Activated naive CD8-positive, alpha-beta T cell treated with anti-CD3 and anti-CD28 coated beads for 36 hours (primary cell): ENCODE data around the gene SPINT1. TPM values are rescaled to one million over a fixed set of nuclear protein-coding genes. Genes with fewer than 3 reads are reported as not detected.

ENCODE experiments used
- DNase-seq: peaks from one replicate; pipeline ENCODE4 v3.0.0; 2021
- H3K27ac Mint-ChIP-seq: one replicate; pipeline ENCODE4 v1.8.0; 2022; ENCODE audit warnings: mild to moderate bottlenecking, moderate library complexity, mixed read lengths
- H3K27me3 Mint-ChIP-seq: one replicate; pipeline ENCODE4 v1.8.0; 2022; ENCODE audit warnings: mild to moderate bottlenecking, mixed read lengths
- H3K36me3 Mint-ChIP-seq: one replicate; pipeline ENCODE4 v1.8.0; 2021; ENCODE audit warnings: mild to moderate bottlenecking, mixed read lengths
- H3K4me1 Mint-ChIP-seq: one replicate; pipeline ENCODE4 v1.8.0; 2021; ENCODE audit warnings: mixed read lengths
- H3K4me3 Mint-ChIP-seq: one replicate; pipeline ENCODE4 v1.8.0; 2022; ENCODE audit warnings: mild to moderate bottlenecking, moderate library complexity, mixed read lengths
- H3K9me3 Mint-ChIP-seq: one replicate; pipeline ENCODE4 v1.8.0; 2022; ENCODE audit warnings: mixed read lengths
- total RNA-seq, 2 experiments: library from RNA; stranded (reverse); gene quantifications; one replicate each; pipeline ENCODE4 v1.2.3, GENCODE V29; 2021

The SPINT1 gene
- total RNA-seq, 2 experiments from 2014 or later = 3.4 to 3.5 TPM

GRCh38 chr15:40891810-40892446, 48.1 kb downstream of the SPINT1 start:
- H3K9me3 Mint-ChIP-seq = no peaks in the 10 kb centered on the region
- H3K4me1 Mint-ChIP-seq = peaks cover 28% of the 10 kb centered on the region
- peaks cover 6% of the 10 kb centered on the region for H3K36me3 Mint-ChIP-seq
- H3K4me3 Mint-ChIP-seq = no peak overlapping the region
- no peak overlapping the region for H3K27ac Mint-ChIP-seq
- no peak for DNase-seq
- H3K27me3 Mint-ChIP-seq = no peaks in the 10 kb centered on the region

- no peak for DNase-seq
- no peaks in the 10 kb centered on the region for H3K9me3 Mint-ChIP-seq
- H3K36me3 Mint-ChIP-seq = peaks cover 6% of the 10 kb centered on the region
- no peaks in the 10 kb centered on the region for H3K27me3 Mint-ChIP-seq
- H3K4me1 Mint-ChIP-seq = peaks cover 28% of the 10 kb centered on the region
- H3K27ac Mint-ChIP-seq = no peak overlapping the region
- H3K4me3 Mint-ChIP-seq = no peak overlapping the region
Measured at GRCh38 chr15:40892447-40893012, 48.7 kb downstream of the SPINT1 start.

- no peaks in the 10 kb centered on the region for H3K9me3 Mint-ChIP-seq
- DNase-seq = no peak
- H3K27ac Mint-ChIP-seq = no peak overlapping the region
Measured at GRCh38 chr15:40893019-40893670, 49.3 kb downstream of the SPINT1 start.

GRCh38 chr15:40893733-40894680, 50.2 kb downstream of the SPINT1 start, which contains the start of gene VPS18:
Gene VPS18, plus strand, starts transcription at chr15:40894450. Its CDS starts 319 bp downstream, at chr15:40894769.
- no peaks in the 10 kb centered on the region for H3K27me3 Mint-ChIP-seq

More at GRCh38 chr15:40893019-40893670, 49.3 kb downstream of the SPINT1 start:
- Mint-ChIP-seq H3K36me3 (peaks cover 6% of the 10 kb centered on the region), H3K27me3 (no peaks in the 10 kb centered on the region), H3K4me3 (no peak overlapping the region), H3K4me1 (peaks cover 32% of the 10 kb centered on the region)

GRCh38 chr15:40894681-40895448, 51.0 kb downstream of the SPINT1 start:
- H3K27me3 Mint-ChIP-seq = no peaks in the 10 kb centered on the region

More at GRCh38 chr15:40893733-40894680, 50.2 kb downstream of the SPINT1 start, which contains the start of gene VPS18:
- Mint-ChIP-seq H3K27ac (peak within 1 kb of the TSS; percentile 92), H3K4me1 (peaks cover 32% of the 10 kb centered on the region), H3K4me3 (peak within 1 kb of the TSS; percentile 99), H3K9me3 (no peaks in the 10 kb centered on the region), H3K36me3 (peaks cover 6% of the 10 kb centered on the region)
- DNase-seq = peak; percentile 99

GRCh38 chr15:40899536-40900207, 55.8 kb downstream of the SPINT1 start:
- H3K27me3 Mint-ChIP-seq = no peaks in the 10 kb centered on the region
- H3K4me1 Mint-ChIP-seq = peaks cover 34% of the 10 kb centered on the region
- H3K4me3 Mint-ChIP-seq = no peak overlapping the region
- H3K9me3 Mint-ChIP-seq = no peaks in the 10 kb centered on the region
- DNase-seq = no peak
- H3K36me3 Mint-ChIP-seq = peaks cover 16% of the 10 kb centered on the region
- H3K27ac Mint-ChIP-seq = no peak overlapping the region

More at GRCh38 chr15:40894681-40895448, 51.0 kb downstream of the SPINT1 start:
- H3K27ac Mint-ChIP-seq = peak overlapping the region; percentile 92
- H3K4me1 Mint-ChIP-seq = peaks cover 32% of the 10 kb centered on the region
- H3K9me3 Mint-ChIP-seq = no peaks in the 10 kb centered on the region
- H3K36me3 Mint-ChIP-seq = peaks cover 6% of the 10 kb centered on the region
- peak; percentile 71 for DNase-seq
- H3K4me3 Mint-ChIP-seq = peak overlapping the region; percentile 99

- H3K36me3 Mint-ChIP-seq = peaks cover 13% of the 10 kb centered on the region
- H3K4me1 Mint-ChIP-seq = peaks cover 28% of the 10 kb centered on the region
- H3K4me3 Mint-ChIP-seq = no peak overlapping the region
- no peak for DNase-seq
- H3K9me3 Mint-ChIP-seq = no peaks in the 10 kb centered on the region
- no peak overlapping the region for H3K27ac Mint-ChIP-seq
- no peaks in the 10 kb centered on the region for H3K27me3 Mint-ChIP-seq
Measured at GRCh38 chr15:40900256-40901052, 56.6 kb downstream of the SPINT1 start.

GRCh38 chr15:40901053-40901443, 57.2 kb downstream of the SPINT1 start:
- DNase-seq = no peak
- Mint-ChIP-seq H3K36me3 (peaks cover 12% of the 10 kb centered on the region), H3K4me3 (no peak overlapping the region), H3K27ac (no peak overlapping the region), H3K27me3 (no peaks in the 10 kb centered on the region), H3K4me1 (peaks cover 22% of the 10 kb centered on the region), H3K9me3 (no peaks in the 10 kb centered on the region)

GRCh38 chr15:40902605-40903561, 59.0 kb downstream of the SPINT1 start:
- DNase-seq = no peak
- H3K9me3 Mint-ChIP-seq = no peaks in the 10 kb centered on the region
- H3K27me3 Mint-ChIP-seq = no peaks in the 10 kb centered on the region
- H3K4me1 Mint-ChIP-seq = peaks cover 24% of the 10 kb centered on the region
- no peak overlapping the region for H3K27ac Mint-ChIP-seq
- no peak overlapping the region for H3K4me3 Mint-ChIP-seq
- H3K36me3 Mint-ChIP-seq = peaks cover 10% of the 10 kb centered on the region

GRCh38 chr15:40904552-40905201, 60.8 kb downstream of the SPINT1 start:
- Mint-ChIP-seq H3K27me3 (no peaks in the 10 kb centered on the region), H3K9me3 (no peaks in the 10 kb centered on the region), H3K27ac (no peak overlapping the region), H3K36me3 (peaks cover 10% of the 10 kb centered on the region), H3K4me3 (no peak overlapping the region), H3K4me1 (peaks cover 25% of the 10 kb centered on the region)
- no peak for DNase-seq

- Mint-ChIP-seq H3K9me3 (no peaks in the 10 kb centered on the region), H3K27ac (peak overlapping the region; percentile 87), H3K4me1 (peaks cover 27% of the 10 kb centered on the region), H3K27me3 (no peaks in the 10 kb centered on the region), H3K36me3 (peaks cover 7% of the 10 kb centered on the region), H3K4me3 (peak overlapping the region; percentile 79)
- peak; percentile 89 for DNase-seq
Measured at GRCh38 chr15:40906091-40906990, 62.5 kb downstream of the SPINT1 start.
